SU-DHL-6 (cell line): ENCODE data around the gene GRAP2.

Experiments used
- EZH2phosphoT487 ChIP-seq: fragments of 200-600 bp; sonication (generic), shearing (Covaris generic); conservative IDR thresholded peaks from 2 replicates; pipeline ENCODE4 v1.6.1; 2018; ENCODE audit warnings: mild to moderate bottlenecking, antibody characterized with exemption, low read length, moderate library complexity, mixed read lengths
- TF ChIP-seq, protein P1 (sequence below): fragments of 200-600 bp; sonication (generic); IDR thresholded peaks from one replicate; pipeline ENCODE4 v1.5.1; 2017; ENCODE audit warnings: antibody characterized with exemption, mild to moderate bottlenecking, low read length, moderate library complexity; ENCODE audit not compliant: insufficient read depth, poor library complexity, severe bottlenecking

GRCh38 chr22:40022536-40023240 is 121.8 kb downstream of the GRAP2 start:
- TF ChIP-seq, protein P1, sequence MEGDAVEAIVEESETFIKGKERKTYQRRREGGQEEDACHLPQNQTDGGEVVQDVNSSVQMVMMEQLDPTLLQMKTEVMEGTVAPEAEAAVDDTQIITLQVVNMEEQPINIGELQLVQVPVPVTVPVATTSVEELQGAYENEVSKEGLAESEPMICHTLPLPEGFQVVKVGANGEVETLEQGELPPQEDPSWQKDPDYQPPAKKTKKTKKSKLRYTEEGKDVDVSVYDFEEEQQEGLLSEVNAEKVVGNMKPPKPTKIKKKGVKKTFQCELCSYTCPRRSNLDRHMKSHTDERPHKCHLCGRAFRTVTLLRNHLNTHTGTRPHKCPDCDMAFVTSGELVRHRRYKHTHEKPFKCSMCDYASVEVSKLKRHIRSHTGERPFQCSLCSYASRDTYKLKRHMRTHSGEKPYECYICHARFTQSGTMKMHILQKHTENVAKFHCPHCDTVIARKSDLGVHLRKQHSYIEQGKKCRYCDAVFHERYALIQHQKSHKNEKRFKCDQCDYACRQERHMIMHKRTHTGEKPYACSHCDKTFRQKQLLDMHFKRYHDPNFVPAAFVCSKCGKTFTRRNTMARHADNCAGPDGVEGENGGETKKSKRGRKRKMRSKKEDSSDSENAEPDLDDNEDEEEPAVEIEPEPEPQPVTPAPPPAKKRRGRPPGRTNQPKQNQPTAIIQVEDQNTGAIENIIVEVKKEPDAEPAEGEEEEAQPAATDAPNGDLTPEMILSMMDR = no peak
- TF ChIP-seq EZH2phosphoT487 = no peak
